Activated CD8-positive, alpha-beta memory T cell treated with anti-CD3 and anti-CD28 coated beads, Interleukin-2, amount 10 ng/mL, durations not matched to agents 7 days and 5 days (primary cell): ENCODE data around the gene GAS7. TPM values are rescaled to one million over a fixed set of nuclear protein-coding genes. Genes with fewer than 3 reads are reported as not detected.

Experiments used
- ATAC-seq: fragments of 150-1000 bp; cut with Tn5 transposase; one replicate; pipeline ENCODE4 v1.10.0; 2021; ENCODE audit warnings: moderate library complexity
- CTCF ChIA-PET: fragments of 350-600 bp; sonication (Branson Sonifier 250); formaldehyde crosslinking; loops from one replicate; lab custom pipeline; 2021; ENCODE audit warnings: antibody characterized with exemption; lab: Charles Lee
- DNase-seq: peaks from one replicate; pipeline ENCODE4 v3.0.0-alpha.2; 2020
- H3K27ac Mint-ChIP-seq: one replicate; pipeline ENCODE4 v1.8.0; 2021; ENCODE audit warnings: mild to moderate bottlenecking, mixed read lengths
- H3K27me3 Mint-ChIP-seq: one replicate; pipeline ENCODE4 v1.8.0; 2021; ENCODE audit warnings: mixed read lengths
- H3K36me3 Mint-ChIP-seq: one replicate; pipeline ENCODE4 v1.8.0; 2021; ENCODE audit warnings: mild to moderate bottlenecking, mixed read lengths
- H3K4me1 Mint-ChIP-seq: one replicate; pipeline ENCODE4 v1.8.0; 2021; ENCODE audit warnings: mixed read lengths
- H3K4me3 Mint-ChIP-seq: one replicate; pipeline ENCODE4 v1.8.0; 2021; ENCODE audit warnings: mild to moderate bottlenecking, moderate library complexity, mixed read lengths
- H3K9me3 Mint-ChIP-seq: one replicate; pipeline ENCODE4 v1.8.0; 2022; ENCODE audit warnings: low read depth, mixed read lengths
- total RNA-seq, 2 experiments: library from RNA; stranded (reverse); gene quantifications; one replicate each; pipeline ENCODE4 v1.2.3, GENCODE V29; 2021

The GAS7 gene
- total RNA-seq, 2 experiments from 2014 or later: 0.53 to 2.1 TPM

GRCh38 chr17:10155371-10156076 is 42.9 kb downstream of the GAS7 start:
- peaks cover 1% of the 10 kb centered on the region for H3K36me3 Mint-ChIP-seq
- H3K4me3 Mint-ChIP-seq: no peak overlapping the region
- CTCF ChIA-PET: no interaction called here
- DNase-seq (no peak), ATAC-seq (no peak)
- peaks cover 2% of the 10 kb centered on the region for H3K9me3 Mint-ChIP-seq
- no peaks in the 10 kb centered on the region for H3K27me3 Mint-ChIP-seq
- H3K27ac Mint-ChIP-seq: no peak overlapping the region
- H3K4me1 Mint-ChIP-seq: peaks cover 12% of the 10 kb centered on the region

GRCh38 chr17:10151667-10152496 is 46.5 kb downstream of the GAS7 start:
- peaks cover 16% of the 10 kb centered on the region for H3K4me1 Mint-ChIP-seq
- no peak for ATAC-seq
- H3K36me3 Mint-ChIP-seq: no peaks in the 10 kb centered on the region
- DNase-seq: no peak
- H3K4me3 Mint-ChIP-seq: no peak overlapping the region
- peaks cover 12% of the 10 kb centered on the region for H3K27me3 Mint-ChIP-seq
- H3K27ac Mint-ChIP-seq: no peak overlapping the region
- H3K9me3 Mint-ChIP-seq: no peaks in the 10 kb centered on the region
- CTCF ChIA-PET: no interaction called here

GRCh38 chr17:10149573-10150399 is 48.6 kb downstream of the GAS7 start:
- ATAC-seq (peak; percentile 55), DNase-seq (peak; percentile 54)

GRCh38 chr17:10147761-10148415 is 50.5 kb downstream of the GAS7 start:
- peaks cover 13% of the 10 kb centered on the region for H3K4me1 Mint-ChIP-seq
- H3K36me3 Mint-ChIP-seq: no peaks in the 10 kb centered on the region
- H3K9me3 Mint-ChIP-seq: no peaks in the 10 kb centered on the region
- H3K27ac Mint-ChIP-seq: no peak overlapping the region
- ATAC-seq: no peak
- no peak overlapping the region for H3K4me3 Mint-ChIP-seq
- peaks cover 23% of the 10 kb centered on the region for H3K27me3 Mint-ChIP-seq
- DNase-seq: no peak
- CTCF ChIA-PET: no interaction called here

More at GRCh38 chr17:10149573-10150399, 48.6 kb downstream of the GAS7 start:
- Mint-ChIP-seq H3K4me3 (no peak overlapping the region), H3K9me3 (no peaks in the 10 kb centered on the region), H3K27me3 (peaks cover 20% of the 10 kb centered on the region), H3K27ac (no peak overlapping the region), H3K36me3 (no peaks in the 10 kb centered on the region), H3K4me1 (peaks cover 12% of the 10 kb centered on the region)
- CTCF ChIA-PET: no interaction called here

DNA sequence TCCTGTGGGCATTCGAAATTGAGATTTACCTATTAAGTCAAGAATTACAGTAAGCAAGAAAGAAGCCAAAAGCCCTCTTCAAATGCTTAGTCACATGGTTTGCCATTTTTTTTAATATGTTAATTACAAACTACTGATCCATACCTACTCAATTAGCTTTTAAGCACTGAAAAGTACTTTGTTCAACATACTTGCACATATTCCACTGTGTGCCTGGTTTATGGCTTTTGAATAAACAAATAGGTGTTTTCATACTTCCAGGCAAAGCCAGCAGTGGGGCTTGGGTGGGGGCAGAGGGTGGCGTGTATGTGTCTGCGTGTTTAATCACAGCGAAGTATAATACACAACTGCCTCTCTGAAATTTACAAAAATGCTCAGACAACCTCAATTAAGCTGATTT is 51.4 kb downstream of the GAS7 start:
- no peak overlapping the region for H3K4me3 Mint-ChIP-seq
- no peak overlapping the region for H3K27ac Mint-ChIP-seq
- H3K9me3 Mint-ChIP-seq: no peaks in the 10 kb centered on the region
- H3K4me1 Mint-ChIP-seq: peaks cover 13% of the 10 kb centered on the region
- ATAC-seq (no peak), DNase-seq (no peak)
- CTCF ChIA-PET: no interaction called here
- H3K27me3 Mint-ChIP-seq: peaks cover 23% of the 10 kb centered on the region
- H3K36me3 Mint-ChIP-seq: no peaks in the 10 kb centered on the region

GRCh38 chr17:10144982-10145381 is 53.4 kb downstream of the GAS7 start:
- H3K4me1 Mint-ChIP-seq: peaks cover 9% of the 10 kb centered on the region
- H3K27me3 Mint-ChIP-seq: peaks cover 23% of the 10 kb centered on the region
- no peak overlapping the region for H3K27ac Mint-ChIP-seq
- CTCF ChIA-PET: no interaction called here
- H3K9me3 Mint-ChIP-seq: no peaks in the 10 kb centered on the region
- no peak for ATAC-seq
- H3K36me3 Mint-ChIP-seq: no peaks in the 10 kb centered on the region
- DNase-seq: no peak
- H3K4me3 Mint-ChIP-seq: no peak overlapping the region

- Mint-ChIP-seq H3K27ac (no peak overlapping the region), H3K4me1 (peaks cover 5% of the 10 kb centered on the region), H3K27me3 (peaks cover 23% of the 10 kb centered on the region), H3K36me3 (no peaks in the 10 kb centered on the region), H3K4me3 (no peak overlapping the region), H3K9me3 (no peaks in the 10 kb centered on the region)
- DNase-seq (no peak), ATAC-seq (no peak)
- CTCF ChIA-PET: no interaction called here
These were observed 54.0 kb downstream of the GAS7 start for GRCh38 chr17:10144456-10144855.

DNA sequence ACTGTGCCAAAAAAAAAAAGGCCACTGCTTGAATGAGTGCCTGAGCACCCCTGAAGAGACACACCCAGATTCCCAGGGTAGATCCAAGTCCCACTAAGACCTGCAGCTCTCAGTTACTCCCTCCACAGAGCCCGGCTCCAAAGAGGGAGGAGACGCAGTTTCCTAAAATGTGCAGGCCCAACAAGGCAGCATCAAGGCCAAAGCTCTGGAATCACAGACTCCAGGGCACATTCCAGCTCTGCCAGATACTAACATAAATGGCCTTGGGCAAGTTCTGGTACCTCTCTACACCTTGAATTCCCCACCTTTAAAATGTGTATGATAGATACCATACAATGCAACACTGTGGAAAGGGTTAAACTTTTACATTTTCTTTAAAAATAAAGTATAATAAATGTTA is 57.0 kb downstream of the GAS7 start:
- CTCF ChIA-PET: no interaction called here
- Mint-ChIP-seq H3K4me3 (no peak overlapping the region), H3K27me3 (peaks cover 11% of the 10 kb centered on the region), H3K4me1 (peaks cover 2% of the 10 kb centered on the region), H3K9me3 (no peaks in the 10 kb centered on the region), H3K27ac (no peak overlapping the region), H3K36me3 (no peaks in the 10 kb centered on the region)
- ATAC-seq: no peak
- no peak for DNase-seq

DNA sequence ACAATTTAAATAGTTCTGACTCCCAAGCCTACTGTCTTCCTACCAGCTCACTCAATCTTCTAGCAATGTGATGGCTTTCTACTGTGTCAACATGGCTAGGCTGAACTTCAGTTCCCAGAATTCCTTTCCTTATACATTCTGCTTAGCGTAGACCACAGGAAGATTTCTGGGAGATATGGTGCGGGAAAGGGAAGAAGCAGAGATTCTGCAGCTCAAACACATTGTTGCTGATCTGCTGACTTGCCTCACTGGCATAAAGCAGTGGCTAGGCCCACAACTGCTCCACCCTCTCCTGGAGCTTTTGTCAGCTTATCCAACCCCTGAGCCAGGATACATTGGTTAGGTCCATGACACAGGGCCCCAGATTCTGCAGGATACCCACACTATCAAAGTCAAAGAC is 58.8 kb downstream of the GAS7 start:
- DNase-seq: no peak
- no peaks in the 10 kb centered on the region for H3K36me3 Mint-ChIP-seq
- no peak overlapping the region for H3K4me3 Mint-ChIP-seq
- no peak overlapping the region for H3K27ac Mint-ChIP-seq
- H3K27me3 Mint-ChIP-seq: peaks cover 1% of the 10 kb centered on the region
- no peak for ATAC-seq
- CTCF ChIA-PET: no interaction called here
- peaks cover 2% of the 10 kb centered on the region for H3K4me1 Mint-ChIP-seq
- H3K9me3 Mint-ChIP-seq: no peaks in the 10 kb centered on the region

GRCh38 chr17:10136258-10136981 is 62.0 kb downstream of the GAS7 start:
- Mint-ChIP-seq H3K9me3 (no peaks in the 10 kb centered on the region), H3K36me3 (no peaks in the 10 kb centered on the region), H3K4me3 (no peak overlapping the region), H3K27ac (no peak overlapping the region), H3K27me3 (no peaks in the 10 kb centered on the region), H3K4me1 (peaks cover 2% of the 10 kb centered on the region)
- CTCF ChIA-PET: no interaction called here
- ATAC-seq (no peak), DNase-seq (no peak)

GRCh38 chr17:10135539-10136257 is 62.7 kb downstream of the GAS7 start:
- no peak overlapping the region for H3K27ac Mint-ChIP-seq
- CTCF ChIA-PET: no interaction called here
- DNase-seq (no peak), ATAC-seq (no peak)
- peaks cover 2% of the 10 kb centered on the region for H3K4me1 Mint-ChIP-seq
- no peaks in the 10 kb centered on the region for H3K9me3 Mint-ChIP-seq
- H3K27me3 Mint-ChIP-seq: no peaks in the 10 kb centered on the region
- H3K4me3 Mint-ChIP-seq: no peak overlapping the region
- H3K36me3 Mint-ChIP-seq: no peaks in the 10 kb centered on the region

GRCh38 chr17:10130677-10131076 is 67.7 kb downstream of the GAS7 start:
- Mint-ChIP-seq H3K27me3 (no peaks in the 10 kb centered on the region), H3K27ac (no peak overlapping the region), H3K36me3 (no peaks in the 10 kb centered on the region), H3K9me3 (peaks cover 4% of the 10 kb centered on the region), H3K4me3 (no peak overlapping the region), H3K4me1 (peaks cover under 1% of the 10 kb centered on the region)
- CTCF ChIA-PET: no interaction called here
- no peak for DNase-seq
- no peak for ATAC-seq
